ENCODE results near the gene PPP1R9A.

Gene PPP1R9A

DNA sequence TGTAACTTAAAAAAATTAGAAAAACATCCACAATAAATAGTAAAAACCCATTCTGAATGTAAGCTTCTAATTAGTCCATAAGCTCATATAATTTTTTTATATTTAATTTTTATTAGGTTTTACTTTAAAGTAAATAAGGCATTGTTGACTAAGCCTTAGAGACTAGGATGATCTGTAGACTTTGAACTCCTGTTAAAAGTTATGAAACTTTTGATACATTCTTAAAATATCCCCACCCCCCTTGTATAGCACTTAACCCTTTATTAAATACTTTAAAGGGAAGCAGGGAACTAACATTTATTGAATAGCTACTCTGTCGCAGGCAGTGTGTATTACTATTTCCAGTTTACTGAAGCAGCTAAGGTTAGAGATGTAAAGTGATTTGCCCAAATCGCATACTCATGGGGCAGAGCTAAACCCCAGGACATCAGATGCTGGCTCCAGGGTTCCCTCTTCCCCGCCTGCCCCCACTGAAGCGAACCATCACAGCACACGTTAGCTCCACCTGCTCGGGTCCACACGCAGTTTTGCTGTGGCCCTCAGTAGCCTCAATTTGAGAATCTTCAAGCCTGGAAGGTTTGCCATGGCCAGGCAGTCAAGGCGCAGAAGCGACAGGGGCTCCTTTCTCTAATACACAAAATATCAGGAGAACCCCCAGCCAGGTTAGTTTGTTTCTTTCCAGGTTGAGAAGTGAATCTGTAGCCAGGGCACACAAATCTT is 416.2 kb downstream of the PPP1R9A start:
- DNase-seq: no peak

DNA sequence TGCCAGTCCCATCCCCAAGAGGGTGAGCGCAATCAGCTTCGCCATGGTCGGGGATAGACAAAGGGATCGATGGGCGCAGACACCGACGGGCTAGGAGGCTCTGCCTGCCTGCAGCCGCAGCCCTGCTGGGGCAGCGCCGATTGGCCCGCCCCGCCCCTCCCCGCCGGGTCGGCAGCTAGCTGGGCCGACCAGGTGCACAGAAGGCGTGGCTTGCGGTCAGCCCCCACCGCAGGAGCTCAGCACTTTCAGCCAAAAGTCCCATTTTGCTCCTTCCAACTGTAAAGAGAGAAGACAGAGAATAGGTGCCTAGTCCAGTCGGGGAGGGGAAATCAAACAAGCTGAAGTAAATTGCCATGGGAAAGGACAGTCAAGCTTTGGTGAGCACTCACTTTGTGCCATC is 417.0 kb downstream of the PPP1R9A start, which contains the start of gene PON1:
PON1 (minus strand) TSS at position 102 of the 400 bp plus-strand sequence; CDS start at position 45, 57 bp downstream.
- DNase-seq: no peak

GRCh38 chr7:95327356-95327755 is 420.0 kb downstream of the PPP1R9A start:
- no peak for DNase-seq

- DNase-seq: no peak
Observed at GRCh38 chr7:95330204-95330960, 423.0 kb downstream of the PPP1R9A start.

- DNase-seq: no peak
Observed at GRCh38 chr7:95330961-95331337, 423.6 kb downstream of the PPP1R9A start.

- no peak for DNase-seq
Observed at GRCh38 chr7:95334447-95334846, 427.1 kb downstream of the PPP1R9A start.

GRCh38 chr7:95335093-95335492 is 427.7 kb downstream of the PPP1R9A start:
- no peak for DNase-seq

- DNase-seq: no peak
Observed at GRCh38 chr7:95338832-95339231, 431.4 kb downstream of the PPP1R9A start.

DNA sequence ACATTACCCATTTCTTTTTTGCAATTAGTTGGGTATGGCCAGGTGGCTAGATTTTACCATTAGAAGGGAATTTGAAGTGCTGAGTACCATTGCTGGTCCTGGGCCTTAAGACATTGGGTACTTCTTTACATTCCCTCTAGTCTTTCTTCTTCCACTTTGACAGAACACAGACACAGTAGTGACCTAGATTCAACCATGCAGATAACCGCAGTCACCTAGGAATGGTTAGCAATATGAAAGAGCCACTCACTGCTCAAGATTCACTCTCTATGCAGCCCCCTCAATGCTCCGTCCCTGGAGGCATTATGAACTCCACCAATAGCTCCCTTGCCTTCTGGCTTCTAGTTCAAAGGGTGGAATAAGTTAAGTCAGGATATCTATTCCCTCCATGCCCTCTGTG is 433.1 kb downstream of the PPP1R9A start:
- no peak for DNase-seq

GRCh38 chr7:95342029-95342428 is 434.6 kb downstream of the PPP1R9A start:
- DNase-seq: no peak

GRCh38 chr7:95342642-95343307 is 435.4 kb downstream of the PPP1R9A start:
- no peak for DNase-seq

Data from NCI-H526 treated with DMSO at 0.1 percent for 48 hours (cell line).